HepG2 (cell line): ENCODE data around the gene CHCHD5. TPM values are rescaled to one million over a fixed set of nuclear protein-coding genes. Genes with fewer than 3 reads are reported as not detected.
A peak's percentile ranks its signal among the peaks of the same experiment; 100 is the strongest.

ENCODE experiments used
- ATF2 ChIP-seq: sonication (generic); formaldehyde crosslinking; IDR thresholded peaks from 2 replicates; pipeline ENCODE4 v1.4.0; 2020; ENCODE audit warnings: missing genetic modification reagents
- BATF2 ChIP-seq: sonication (generic); formaldehyde crosslinking; IDR thresholded peaks from 2 replicates; pipeline ENCODE4 v1.8.0; 2022; ENCODE audit warnings: mild to moderate bottlenecking, missing genetic modification reagents, moderate library complexity
- BRD4 ChIP-seq: sonication (generic); formaldehyde crosslinking; IDR thresholded peaks from 2 replicates; pipeline ENCODE4 v1.4.0; 2020; ENCODE audit warnings: missing genetic modification reagents
- ELF3 ChIP-seq: IDR thresholded peaks from 2 replicates; pipeline ENCODE4 v1.6.1; 2016; ENCODE audit warnings: missing genetic modification reagents, missing compliant biosample characterization
- EP300 ChIP-seq, 3 experiments: sonication (generic) in 1 of 3; formaldehyde crosslinking in 1 of 3; IDR thresholded peaks; 2 replicates each; pipeline versions ENCODE4 v1.5.1 to v1.6.1; 2011 to 2020; ENCODE audit warnings: low read depth in 2 of 3, low read length in 2 of 3, borderline replicate concordance in 1 of 3, improper control_type of control experiment in 1 of 3, mild to moderate bottlenecking in 1 of 3, missing genetic modification reagents in 1 of 3, moderate library complexity in 1 of 3
- HIC2 ChIP-seq: sonication (generic); formaldehyde crosslinking; IDR thresholded peaks from 2 replicates; pipeline ENCODE4 v1.9.0; 2022; ENCODE audit warnings: low read depth, missing genetic modification reagents
- IRF1 ChIP-seq: sonication (generic); formaldehyde crosslinking; IDR thresholded peaks from 2 replicates; pipeline ENCODE4 v1.4.0; 2020; ENCODE audit warnings: low read depth, mild to moderate bottlenecking, missing genetic modification reagents
- JUND ChIP-seq: sonication (generic); formaldehyde crosslinking; IDR thresholded peaks from 2 replicates; pipeline ENCODE4 v1.8.0; 2022; ENCODE audit warnings: mild to moderate bottlenecking, missing genetic modification reagents
- KLF16 ChIP-seq, 2 experiments: sonication (generic) in 1 of 2; formaldehyde crosslinking in 1 of 2; IDR thresholded peaks; 2 replicates each; pipeline versions ENCODE4 v1.6.1 to v1.8.0; 2016 to 2023; ENCODE audit warnings: missing genetic modification reagents in 2 of 2, missing compliant biosample characterization in 1 of 2
- MED13 ChIP-seq: sonication (generic); formaldehyde crosslinking; IDR thresholded peaks from 2 replicates; pipeline ENCODE4 v1.5.0; 2020; ENCODE audit warnings: missing genetic modification reagents
- NR2F1 ChIP-seq, 2 experiments: fragments of 450-650 bp in 1 of 2; formaldehyde crosslinking in 1 of 2; IDR thresholded peaks; 2 replicates each; pipeline versions ENCODE4 v1.5.0 to v1.6.1; 2016 to 2020; ENCODE audit warnings: mild to moderate bottlenecking in 1 of 2, missing compliant biosample characterization in 1 of 2, missing genetic modification reagents in 1 of 2, moderate library complexity in 1 of 2
- NR3C1 ChIP-seq: sonication (generic); formaldehyde crosslinking; IDR thresholded peaks from 2 replicates; pipeline ENCODE4 v1.4.0; 2020; ENCODE audit warnings: missing genetic modification reagents
- RFX1 ChIP-seq: fragments of 450-650 bp; IDR thresholded peaks from 2 replicates; pipeline ENCODE4 v1.6.1; 2017
- XBP1 ChIP-seq: sonication (generic); formaldehyde crosslinking; IDR thresholded peaks from 2 replicates; pipeline ENCODE4 v1.5.0; 2020; ENCODE audit warnings: missing genetic modification reagents
- ZBTB10 ChIP-seq: sonication (generic); formaldehyde crosslinking; IDR thresholded peaks from 2 replicates; pipeline ENCODE4 v1.4.0; 2020; ENCODE audit warnings: missing genetic modification reagents, borderline replicate concordance
- ZFP1 ChIP-seq: IDR thresholded peaks from 2 replicates; pipeline ENCODE4 v1.6.1; 2016
- ZNF160 ChIP-seq: sonication (generic); formaldehyde crosslinking; IDR thresholded peaks from 2 replicates; pipeline ENCODE4 v1.8.0; 2022; ENCODE audit warnings: mild to moderate bottlenecking, inconsistent platforms, missing genetic modification reagents
- ZNF431 ChIP-seq: sonication (generic); formaldehyde crosslinking; IDR thresholded peaks from 2 replicates; pipeline ENCODE4 v1.9.0; 2022; ENCODE audit warnings: missing genetic modification reagents, low read depth, mild to moderate bottlenecking, borderline replicate concordance
- ZNF670 ChIP-seq: sonication (generic); formaldehyde crosslinking; IDR thresholded peaks from 2 replicates; pipeline ENCODE4 v1.8.0; 2022; ENCODE audit warnings: mild to moderate bottlenecking, missing genetic modification reagents, borderline replicate concordance
- ZNF780A ChIP-seq: sonication (generic); formaldehyde crosslinking; IDR thresholded peaks from 2 replicates; pipeline ENCODE4 v1.8.0; 2022; ENCODE audit warnings: mild to moderate bottlenecking, missing genetic modification reagents, moderate library complexity
- polyA plus RNA-seq, 8 experiments: library from polyadenylated mRNA; depleted of rRNA in 3 of 8; stranded (reverse) in 7 of 8; unstranded in 1 of 8; fragments of >200 nt; fragmentation: Illumina TruSeq in 4 of 8; extraction: Trizol in 4 of 8; gene quantifications; 2 replicates each; pipeline versions ENCODE4 v1.2.1 to v1.2.3, GENCODE V29; 2011 to 2016; ENCODE audit warnings: low read depth in 4 of 8, missing spikeins in 1 of 8, mixed read lengths in 1 of 8; ENCODE audit not compliant: insufficient read depth in 1 of 8
- total RNA-seq, 5 experiments: library from RNA; depleted of rRNA; stranded (reverse); fragments of >200 nt; fragmentation: Illumina TruSeq; extraction: Trizol; gene quantifications; 2 replicates each; pipeline ENCODE4 v1.2.3, GENCODE V29; 2016; ENCODE audit warnings: low read depth in 1 of 5

Gene CHCHD5
- total and polyA plus RNA-seq, 2 of the 13 experiments (the other 11 are each of a cell fraction or from before 2014, with no cell fraction given) = 19.0 to 23.9 TPM

- peak; percentile 91; the same call in 1 of the 2 replicates for TF ChIP-seq ZNF431
- peak; percentile 79; the same call in 1 of the 2 replicates for TF ChIP-seq MED13 (CRISPR knock-in tag)
- TF ChIP-seq BATF2 = peak; percentile 89; the same call in 1 of the 2 replicates
- no peak for TF ChIP-seq RFX1
- TF ChIP-seq ZNF780A (CRISPR knock-in tag) = no peak
- TF ChIP-seq NR2F1 (CRISPR knock-in tag; IDR thresholded peaks at IDR 0.05) = peak; percentile 49 to 61
- TF ChIP-seq ZNF670 (CRISPR knock-in tag) = no peak
- TF ChIP-seq KLF16 (CRISPR knock-in tag; IDR thresholded peaks at IDR 0.05) = peak in 1 of 2 experiments; percentile 84; a peak in 2 of 4 replicates
- TF ChIP-seq IRF1 (CRISPR knock-in tag) = peak; percentile 76; the same call in 1 of the 2 replicates
- TF ChIP-seq ZBTB10 (CRISPR knock-in tag) = peak; percentile 81; the same call in 1 of the 2 replicates
- TF ChIP-seq XBP1 (CRISPR knock-in tag) = peak; percentile 75
- peak; percentile 98 for TF ChIP-seq BRD4 (CRISPR knock-in tag)
- TF ChIP-seq ATF2 (CRISPR knock-in tag) = peak; percentile 88
- TF ChIP-seq JUND = peak; percentile 70; the same call in 1 of the 2 replicates
- no peak for TF ChIP-seq HIC2 (CRISPR knock-in tag)
- peak; percentile 77 for TF ChIP-seq ELF3
- TF ChIP-seq EP300 (IDR thresholded peaks at IDR 0.05; ENCODE audit: low read depth in 2 of 2, low read length in 2 of 2) = no peak; a peak in 1 of 4 replicates
- TF ChIP-seq EP300 (CRISPR knock-in tag; IDR thresholded peaks at IDR 0.05; ENCODE audit: borderline replicate concordance) = no peak
- TF ChIP-seq NR3C1 = no peak
- peak; percentile 94 for TF ChIP-seq ZNF160 (CRISPR knock-in tag)
- TF ChIP-seq ZFP1 = peak; percentile 83; the same call in 1 of the 2 replicates
These were observed 42.1 kb upstream of the CHCHD5 start, which contains the start of gene POLR1B (continued) for GRCh38 chr2:112542123-112542983.
